ENCODE data around the gene CIRBP.

CIRBP gene

GRCh38 chr19:1263188-1263587 lies 5.9 kb upstream of the CIRBP start:
- Histone ChIP-seq H3K79me2 (ENCODE audit: low read length) (peaks cover 2% of the 10 kb centered on the region; the same call in 1 of the 2 replicates), H3K4me3 (ENCODE audit: low read length) (no peak overlapping the region), H3K27ac (ENCODE audit: low read length) (no peak overlapping the region), H3K27me3 (ENCODE audit: low read depth, low read length) (peaks cover 15% of the 10 kb centered on the region), H3K4me2 (ENCODE audit: low read length) (no peak overlapping the region; the same call in 1 of the 2 replicates), H3K9me3 (ENCODE audit: insufficient read depth, low read length) (no peaks in the 10 kb centered on the region), H3K36me3 (replicated peaks; ENCODE audit: low read depth, low read length) (peaks cover under 1% of the 10 kb centered on the region), H4K20me1 (ENCODE audit: insufficient read depth, low read length) (no peaks in the 10 kb centered on the region), H3K9ac (ENCODE audit: low read length) (no peak overlapping the region), H3K4me1 (ENCODE audit: low read length) (peaks cover 59% of the 10 kb centered on the region), H2AFZ (ENCODE audit: low read depth, low read length) (no peak overlapping the region)
- no peak for TF ChIP-seq EZH2phosphoT487 (IDR thresholded peaks at IDR 0.05; ENCODE audit: low read depth)
- no peak for TF ChIP-seq CTCF (IDR thresholded peaks at IDR 0.05; ENCODE audit: low read depth, low read length)

GRCh38 chr19:1264801-1265614 lies 4.1 kb upstream of the CIRBP start:
- no peak for TF ChIP-seq EZH2phosphoT487 (IDR thresholded peaks at IDR 0.05; ENCODE audit: low read depth)
- no peak for TF ChIP-seq CTCF (IDR thresholded peaks at IDR 0.05; ENCODE audit: low read depth, low read length)
- Histone ChIP-seq H2AFZ (ENCODE audit: low read depth, low read length) (no peak overlapping the region), H3K9me3 (ENCODE audit: insufficient read depth, low read length) (no peaks in the 10 kb centered on the region), H3K4me1 (ENCODE audit: low read length) (peaks cover 49% of the 10 kb centered on the region), H3K36me3 (replicated peaks; ENCODE audit: low read depth, low read length) (peaks cover 4% of the 10 kb centered on the region), H4K20me1 (ENCODE audit: insufficient read depth, low read length) (peaks cover 4% of the 10 kb centered on the region), H3K4me2 (ENCODE audit: low read length) (no peak overlapping the region), H3K79me2 (ENCODE audit: low read length) (peaks cover 8% of the 10 kb centered on the region), H3K27ac (ENCODE audit: low read length) (no peak overlapping the region), H3K4me3 (ENCODE audit: low read length) (no peak overlapping the region), H3K27me3 (ENCODE audit: low read depth, low read length) (peaks cover 15% of the 10 kb centered on the region), H3K9ac (ENCODE audit: low read length) (no peak overlapping the region)

- Histone ChIP-seq H3K4me1 (ENCODE audit: low read length) (peaks cover 50% of the 10 kb centered on the region), H4K20me1 (ENCODE audit: insufficient read depth, low read length) (peaks cover 11% of the 10 kb centered on the region), H3K27me3 (ENCODE audit: low read depth, low read length) (peaks cover 15% of the 10 kb centered on the region), H3K4me3 (ENCODE audit: low read length) (peak overlapping the region; percentile 78), H3K27ac (ENCODE audit: low read length) (no peak overlapping the region), H3K36me3 (replicated peaks; ENCODE audit: low read depth, low read length) (peaks cover 10% of the 10 kb centered on the region), H3K9me3 (ENCODE audit: insufficient read depth, low read length) (no peaks in the 10 kb centered on the region), H3K9ac (ENCODE audit: low read length) (peak overlapping the region; percentile 57; the same call in 1 of the 2 replicates), H3K4me2 (ENCODE audit: low read length) (peak overlapping the region; percentile 97), H2AFZ (ENCODE audit: low read depth, low read length) (no peak overlapping the region), H3K79me2 (ENCODE audit: low read length) (peaks cover 15% of the 10 kb centered on the region)
- TF ChIP-seq EZH2phosphoT487 (IDR thresholded peaks at IDR 0.05; ENCODE audit: low read depth) (no peak), CTCF (IDR thresholded peaks at IDR 0.05; ENCODE audit: low read depth, low read length) (no peak)
These were observed 3.5 kb upstream of the CIRBP start for GRCh38 chr19:1265615-1266128.

- H3K4me3 ChIP-seq (ENCODE audit: low read length) = peak overlapping the region; percentile 78
- H3K27ac ChIP-seq (ENCODE audit: low read length) = no peak overlapping the region
- H3K9me3 ChIP-seq (ENCODE audit: insufficient read depth, low read length) = no peaks in the 10 kb centered on the region
- H3K36me3 ChIP-seq (replicated peaks; ENCODE audit: low read depth, low read length) = peaks cover 16% of the 10 kb centered on the region
- peak overlapping the region; percentile 57 for H3K9ac ChIP-seq (ENCODE audit: low read length)
- peaks cover 53% of the 10 kb centered on the region for H3K4me1 ChIP-seq (ENCODE audit: low read length)
- 0 out of 2 replicates have a peak overlapping the region, but pooled peaks have one; percentile 4 for H2AFZ ChIP-seq (ENCODE audit: low read depth, low read length)
- TF ChIP-seq EZH2phosphoT487 (IDR thresholded peaks at IDR 0.05; ENCODE audit: low read depth) (no peak), CTCF (IDR thresholded peaks at IDR 0.05; ENCODE audit: low read depth, low read length) (no peak)
- H3K79me2 ChIP-seq (ENCODE audit: low read length) = peaks cover 22% of the 10 kb centered on the region
- H3K4me2 ChIP-seq (ENCODE audit: low read length) = peak overlapping the region; percentile 97
- H4K20me1 ChIP-seq (ENCODE audit: insufficient read depth, low read length) = peaks cover 16% of the 10 kb centered on the region
- H3K27me3 ChIP-seq (ENCODE audit: low read depth, low read length) = peaks cover 15% of the 10 kb centered on the region
These were observed 2.8 kb upstream of the CIRBP start for GRCh38 chr19:1266129-1266915.
